H9 (cell line): ENCODE results near the gene CAT. TPM values are rescaled to one million over a fixed set of nuclear protein-coding genes. Genes with fewer than 3 reads are reported as not detected.

ENCODE experiments used
- DNase-seq: peaks from one replicate; pipeline ENCODE4 v3.0.0-alpha.2; 2017
- H2AFZ ChIP-seq: one replicate; pipeline ENCODE4 v1.6.1; 2013; ENCODE audit warnings: mild to moderate bottlenecking, low read length, control low read depth, moderate library complexity
- H2AK5ac ChIP-seq: 2 replicates; pipeline ENCODE4 v1.6.1; 2013; ENCODE audit warnings: low read length, control low read depth, mixed read lengths; ENCODE audit not compliant: insufficient read length
- H2BK120ac ChIP-seq: one replicate; pipeline ENCODE4 v1.6.1; 2013; ENCODE audit warnings: low read depth, mild to moderate bottlenecking, low read length, control low read depth, inconsistent platforms; ENCODE audit not compliant: poor library complexity, severe bottlenecking
- H2BK12ac ChIP-seq: 2 replicates; pipeline ENCODE4 v1.6.1; 2013; ENCODE audit warnings: low read length, control low read depth, mixed read lengths, low read depth; ENCODE audit not compliant: insufficient read length
- H2BK15ac ChIP-seq: 2 replicates; pipeline ENCODE4 v1.6.1; 2013; ENCODE audit warnings: low read depth, low read length, control low read depth
- H2BK20ac ChIP-seq: one replicate; pipeline ENCODE4 v1.6.1; 2013; ENCODE audit warnings: low read depth, mild to moderate bottlenecking, low read length, control low read depth, inconsistent platforms; ENCODE audit not compliant: poor library complexity, severe bottlenecking
- H2BK5ac ChIP-seq: 2 replicates; pipeline ENCODE4 v1.6.1; 2013; ENCODE audit warnings: low read length, control low read depth, mixed read lengths; ENCODE audit not compliant: insufficient read length
- H3K14ac ChIP-seq: 2 replicates; pipeline ENCODE4 v1.6.1; 2013; ENCODE audit warnings: low read length, control low read depth; ENCODE audit not compliant: insufficient read depth
- H3K18ac ChIP-seq: 2 replicates; pipeline ENCODE4 v1.6.1; 2013; ENCODE audit warnings: low read depth, mild to moderate bottlenecking, mixed read lengths, low read length, control low read depth; ENCODE audit not compliant: insufficient read length
- H3K23ac ChIP-seq: 2 replicates; pipeline ENCODE4 v1.6.1; 2013; ENCODE audit warnings: low read length, control low read depth, mixed read lengths, low read depth; ENCODE audit not compliant: insufficient read length
- H3K23me2 ChIP-seq: 2 replicates; pipeline ENCODE4 v1.6.1; 2013; ENCODE audit warnings: low read depth, mild to moderate bottlenecking, mixed read lengths, low read length, control low read depth; ENCODE audit not compliant: insufficient read length, poor library complexity, severe bottlenecking
- H3K27ac ChIP-seq: 2 replicates; pipeline ENCODE4 v1.5.1; 2013; ENCODE audit warnings: low read length, control low read depth, mixed read lengths, low read depth; ENCODE audit not compliant: insufficient read length
- H3K27me3 ChIP-seq: 2 replicates; pipeline ENCODE4 v1.6.1; 2013; ENCODE audit warnings: low read length, control low read depth, inconsistent platforms; ENCODE audit not compliant: insufficient read depth
- H3K4ac ChIP-seq: 2 replicates; pipeline ENCODE4 v1.6.1; 2013; ENCODE audit warnings: low read depth, mild to moderate bottlenecking, control low read depth, inconsistent platforms, low read length, moderate library complexity
- H3K4me1 ChIP-seq: 2 replicates; pipeline ENCODE4 v1.6.1; 2013; ENCODE audit warnings: low read length, control low read depth, inconsistent platforms; ENCODE audit not compliant: insufficient read depth
- H3K4me2 ChIP-seq: 2 replicates; pipeline ENCODE4 v1.6.1; 2013; ENCODE audit warnings: low read length, control low read depth, mixed read lengths; ENCODE audit not compliant: insufficient read length, insufficient read depth
- H3K56ac ChIP-seq: 2 replicates; pipeline ENCODE4 v1.6.1; 2013; ENCODE audit warnings: low read depth, mild to moderate bottlenecking, mixed read lengths, low read length, control low read depth; ENCODE audit not compliant: insufficient read length
- H3K79me1 ChIP-seq: 2 replicates; pipeline ENCODE4 v1.6.1; 2013; ENCODE audit warnings: low read depth, mild to moderate bottlenecking, moderate library complexity, low read length, control low read depth, inconsistent platforms; ENCODE audit not compliant: insufficient read depth, poor library complexity, severe bottlenecking
- H3K79me2 ChIP-seq: 2 replicates; pipeline ENCODE4 v1.6.1; 2013; ENCODE audit warnings: low read length, control low read depth, inconsistent platforms; ENCODE audit not compliant: insufficient read depth
- H3K9ac ChIP-seq: 2 replicates; pipeline ENCODE4 v1.6.1; 2013; ENCODE audit warnings: low read length, control low read depth, mixed read lengths; ENCODE audit not compliant: insufficient read length; ENCODE audit errors: extremely low read depth
- H3K9me3 ChIP-seq: one replicate; pipeline ENCODE4 v1.6.1; 2013; ENCODE audit warnings: low read depth, low read length, inconsistent platforms; ENCODE audit not compliant: control insufficient read depth
- H3T11ph ChIP-seq: one replicate; pipeline ENCODE4 v1.6.1; 2013; ENCODE audit warnings: mild to moderate bottlenecking, low read length, control low read depth, inconsistent platforms
- H4K20me1 ChIP-seq: one replicate; pipeline ENCODE4 v1.6.1; 2013; ENCODE audit not compliant: control insufficient read depth, insufficient read length, insufficient read depth
- H4K5ac ChIP-seq: 2 replicates; pipeline ENCODE4 v1.6.1; 2013; ENCODE audit warnings: low read depth, mild to moderate bottlenecking, mixed read lengths, low read length, control low read depth; ENCODE audit not compliant: insufficient read length
- H4K8ac ChIP-seq: replicated peaks from 2 replicates; pipeline ENCODE4 v1.6.1; 2013; ENCODE audit warnings: low read length, control low read depth, mixed read lengths, low read depth; ENCODE audit not compliant: insufficient read length
- H4K91ac ChIP-seq: 2 replicates; pipeline ENCODE4 v1.6.1; 2013; ENCODE audit warnings: low read depth, mild to moderate bottlenecking, moderate library complexity, mixed read lengths, low read length, control low read depth; ENCODE audit not compliant: insufficient read length
- H3K27ac Mint-ChIP-seq, 3 experiments: 2 replicates in 2 of 3; 3 replicates in 1 of 3; pipeline ENCODE4 v1.8.0; 2020 to 2021; ENCODE audit warnings: mixed read lengths in 3 of 3, mild to moderate bottlenecking in 1 of 3, moderate library complexity in 1 of 3
- H3K27me3 Mint-ChIP-seq: 2 replicates; pipeline ENCODE4 v1.8.0; 2021; ENCODE audit warnings: low read depth, mild to moderate bottlenecking, moderate library complexity, mixed read lengths
- H3K36me3 Mint-ChIP-seq, 3 experiments: 2 replicates in 2 of 3; 3 replicates in 1 of 3; pipeline ENCODE4 v1.8.0; 2020 to 2021; ENCODE audit warnings: low read depth in 3 of 3, mixed read lengths in 3 of 3; ENCODE audit not compliant: insufficient read depth in 1 of 3
- H3K4me1 Mint-ChIP-seq, 2 experiments: 2 replicates each; pipeline ENCODE4 v1.8.0; 2020; ENCODE audit warnings: mixed read lengths in 2 of 2
- H3K4me3 Mint-ChIP-seq, 2 experiments: 2 replicates in 1 of 2; 3 replicates in 1 of 2; pipeline ENCODE4 v1.8.0; 2020 to 2021; ENCODE audit warnings: mild to moderate bottlenecking in 2 of 2, mixed read lengths in 2 of 2, moderate library complexity in 1 of 2
- H3K9me3 Mint-ChIP-seq, 2 experiments: 2 replicates in 1 of 2; 3 replicates in 1 of 2; pipeline ENCODE4 v1.8.0; 2020; ENCODE audit warnings: mild to moderate bottlenecking in 2 of 2, mixed read lengths in 2 of 2, moderate library complexity in 1 of 2
- WGBS: extraction: QIAGEN DNeasy Blood & Tissue Kit; methylation state at CpG from one replicate; pipeline ENCODE4 v1.1.7; 2013; ENCODE audit warnings: missing lambda C conversion rate, low lambda C conversion rate, mixed read lengths; ENCODE audit not compliant: insufficient read length; ENCODE audit errors: extremely low coverage; 5-methylcytosine and 5-hydroxymethylcytosine counted together
- total RNA-seq: library from RNA; stranded (reverse); gene quantifications from 2 replicates; pipeline ENCODE4 v1.2.1, GENCODE V29; 2021
- TF ChIP-seq, protein P1 (sequence below): fragments of 200-600 bp; sonication (generic); conservative IDR thresholded peaks from 3 replicates; pipeline ENCODE4 v1.8.0; 2021; ENCODE audit warnings: antibody characterized with exemption, mild to moderate bottlenecking

The CAT gene
- total RNA-seq, 1 experiment from 2014 or later = 9.9 TPM

DNA sequence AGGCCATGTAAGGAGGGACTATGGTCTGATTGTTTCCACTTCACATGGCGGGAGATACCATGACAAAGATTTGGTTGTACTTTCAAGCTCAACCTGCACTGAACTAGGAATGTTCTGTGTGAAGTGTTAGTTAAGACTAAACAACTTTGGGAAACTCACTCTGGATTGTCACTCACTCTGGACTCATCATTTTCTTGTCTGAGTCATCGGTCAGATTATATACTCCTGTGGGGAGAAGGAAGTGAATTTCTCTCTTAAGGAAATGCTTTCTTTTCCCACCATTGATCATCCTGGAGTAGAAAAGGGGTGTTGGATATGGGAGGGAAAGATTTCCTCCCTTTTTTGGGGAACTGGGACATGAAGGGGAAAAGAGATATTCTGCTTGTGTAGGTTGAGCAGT, 26.9 kb upstream of the CAT start:
- Mint-ChIP-seq H3K9me3 (peaks cover 14 to 17% of the 10 kb centered on the region in 2 experiments), H3K4me1 (peaks cover 0 to 4% of the 10 kb centered on the region in 2 experiments; a peak in 1 of 4 replicates), H3K4me3 (no peak overlapping the region), H3K27ac (no peak overlapping the region), H3K27me3 (no peaks in the 10 kb centered on the region; the same call in 1 of the 2 replicates), H3K36me3 (peaks cover 4 to 18% (median 5%) of the 10 kb centered on the region in 3 experiments; a peak in 6 of 7 replicates)
- no peaks in the 10 kb centered on the region for H3K27me3 ChIP-seq
- no CpG with 5 or more reads among the region's 2 CpGs for WGBS
- H4K20me1 ChIP-seq = no peaks in the 10 kb centered on the region
- no peak overlapping the region for H3K4me2 ChIP-seq
- no peaks in the 10 kb centered on the region for H3K23me2 ChIP-seq
- H3K9me3 ChIP-seq = peaks cover 7% of the 10 kb centered on the region
- no peak overlapping the region for H2BK20ac ChIP-seq
- no peak overlapping the region for H3K14ac ChIP-seq
- H3K9ac ChIP-seq = no peak overlapping the region
- no peak overlapping the region for H4K8ac ChIP-seq
- no peak overlapping the region for H3K4ac ChIP-seq
- H4K91ac ChIP-seq = no peak overlapping the region
- H3K79me2 ChIP-seq = peaks cover 1% of the 10 kb centered on the region; the same call in 1 of the 2 replicates
- no peak overlapping the region for H2AK5ac ChIP-seq
- no peak overlapping the region for H3K27ac ChIP-seq
- H3T11ph ChIP-seq = no peak overlapping the region
- no peak overlapping the region for H3K56ac ChIP-seq
- H3K23ac ChIP-seq = no peak overlapping the region
- no peak for DNase-seq
- no peaks in the 10 kb centered on the region for H3K79me1 ChIP-seq
- H4K5ac ChIP-seq = no peak overlapping the region
- no peak overlapping the region for H2AFZ ChIP-seq
- TF ChIP-seq, protein P1, sequence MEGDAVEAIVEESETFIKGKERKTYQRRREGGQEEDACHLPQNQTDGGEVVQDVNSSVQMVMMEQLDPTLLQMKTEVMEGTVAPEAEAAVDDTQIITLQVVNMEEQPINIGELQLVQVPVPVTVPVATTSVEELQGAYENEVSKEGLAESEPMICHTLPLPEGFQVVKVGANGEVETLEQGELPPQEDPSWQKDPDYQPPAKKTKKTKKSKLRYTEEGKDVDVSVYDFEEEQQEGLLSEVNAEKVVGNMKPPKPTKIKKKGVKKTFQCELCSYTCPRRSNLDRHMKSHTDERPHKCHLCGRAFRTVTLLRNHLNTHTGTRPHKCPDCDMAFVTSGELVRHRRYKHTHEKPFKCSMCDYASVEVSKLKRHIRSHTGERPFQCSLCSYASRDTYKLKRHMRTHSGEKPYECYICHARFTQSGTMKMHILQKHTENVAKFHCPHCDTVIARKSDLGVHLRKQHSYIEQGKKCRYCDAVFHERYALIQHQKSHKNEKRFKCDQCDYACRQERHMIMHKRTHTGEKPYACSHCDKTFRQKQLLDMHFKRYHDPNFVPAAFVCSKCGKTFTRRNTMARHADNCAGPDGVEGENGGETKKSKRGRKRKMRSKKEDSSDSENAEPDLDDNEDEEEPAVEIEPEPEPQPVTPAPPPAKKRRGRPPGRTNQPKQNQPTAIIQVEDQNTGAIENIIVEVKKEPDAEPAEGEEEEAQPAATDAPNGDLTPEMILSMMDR = no peak
- H3K4me1 ChIP-seq = no peaks in the 10 kb centered on the region
- no peak overlapping the region for H2BK15ac ChIP-seq
- no peak overlapping the region for H2BK12ac ChIP-seq
- no peak overlapping the region for H3K18ac ChIP-seq
- no peak overlapping the region for H2BK5ac ChIP-seq
- H2BK120ac ChIP-seq = no peak overlapping the region
